ENCODE measurements around the gene MYEOV.

GRCh38 chr11:69264486-69264885, 29.5 kb upstream of the MYEOV start:
- TF ChIP-seq CTCF (IDR thresholded peaks at IDR 0.05) (no peak), ZFX (IDR thresholded peaks at IDR 0.05; ENCODE audit: borderline replicate concordance) (no peak)

All from 22Rv1 (cell line).